Neural crest cell (in vitro differentiated cells): ENCODE measurements around the gene S100A4. TPM values are rescaled to one million over a fixed set of nuclear protein-coding genes. Genes with fewer than 3 reads are reported as not detected.

ENCODE experiments used
- DNase-seq: peaks from one replicate; pipeline ENCODE4 v3.0.0; 2021; ENCODE audit warnings: low read depth, mixed read lengths, low spot score
- H3K27ac Mint-ChIP-seq: one replicate; pipeline ENCODE4 v1.8.0; 2021; ENCODE audit warnings: mild to moderate bottlenecking, mixed read lengths; ENCODE audit not compliant: unreplicated experiment
- H3K27me3 Mint-ChIP-seq: 2 replicates; pipeline ENCODE4 v1.8.0; 2021; ENCODE audit warnings: low read depth, mild to moderate bottlenecking, mixed read lengths
- H3K36me3 Mint-ChIP-seq: 2 replicates; pipeline ENCODE4 v1.8.0; 2021; ENCODE audit warnings: low read depth, mild to moderate bottlenecking, mixed read lengths
- H3K4me1 Mint-ChIP-seq: 2 replicates; pipeline ENCODE4 v1.8.0; 2021; ENCODE audit warnings: mixed read lengths
- H3K4me3 Mint-ChIP-seq: one replicate; pipeline ENCODE4 v1.8.0; 2021; ENCODE audit warnings: mild to moderate bottlenecking, mixed read lengths
- H3K9me3 Mint-ChIP-seq: 2 replicates; pipeline ENCODE4 v1.8.0; 2021; ENCODE audit warnings: mixed read lengths
- total RNA-seq: library from RNA; stranded (reverse); gene quantifications from 2 replicates; pipeline ENCODE4 v1.2.1, GENCODE V29; 2021
- TF ChIP-seq, protein P1 (sequence below): fragments of 200-600 bp; sonication (generic); conservative IDR thresholded peaks from 2 replicates; pipeline ENCODE4 v1.5.0; 2021; ENCODE audit warnings: antibody characterized with exemption, mild to moderate bottlenecking

Gene S100A4
- total RNA-seq, 1 donor from 2014 or later: 11.7 TPM

DNA sequence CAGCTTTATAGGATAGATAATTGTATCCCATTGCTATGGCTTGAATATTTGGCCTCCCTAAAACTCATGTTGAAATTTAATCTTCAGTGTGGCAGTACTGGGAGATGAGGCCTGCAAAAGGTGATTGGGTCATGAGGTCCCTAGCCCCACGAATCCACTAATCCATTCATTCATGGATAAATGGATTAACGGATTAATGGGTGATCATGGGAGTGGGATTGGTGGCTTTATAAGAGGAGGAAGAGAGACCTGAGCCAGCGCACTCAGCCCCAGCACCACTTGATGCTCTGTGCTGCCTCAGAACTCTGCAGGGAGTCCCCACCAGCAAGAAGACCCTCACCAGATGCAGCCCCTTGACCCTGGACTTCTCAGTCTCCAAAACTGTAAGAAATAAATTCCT is 41.8 kb downstream of the S100A4 start:
- H3K4me3 Mint-ChIP-seq: no peak overlapping the region
- H3K27ac Mint-ChIP-seq: no peak overlapping the region
- H3K36me3 Mint-ChIP-seq: no peaks in the 10 kb centered on the region
- TF ChIP-seq, protein P1, sequence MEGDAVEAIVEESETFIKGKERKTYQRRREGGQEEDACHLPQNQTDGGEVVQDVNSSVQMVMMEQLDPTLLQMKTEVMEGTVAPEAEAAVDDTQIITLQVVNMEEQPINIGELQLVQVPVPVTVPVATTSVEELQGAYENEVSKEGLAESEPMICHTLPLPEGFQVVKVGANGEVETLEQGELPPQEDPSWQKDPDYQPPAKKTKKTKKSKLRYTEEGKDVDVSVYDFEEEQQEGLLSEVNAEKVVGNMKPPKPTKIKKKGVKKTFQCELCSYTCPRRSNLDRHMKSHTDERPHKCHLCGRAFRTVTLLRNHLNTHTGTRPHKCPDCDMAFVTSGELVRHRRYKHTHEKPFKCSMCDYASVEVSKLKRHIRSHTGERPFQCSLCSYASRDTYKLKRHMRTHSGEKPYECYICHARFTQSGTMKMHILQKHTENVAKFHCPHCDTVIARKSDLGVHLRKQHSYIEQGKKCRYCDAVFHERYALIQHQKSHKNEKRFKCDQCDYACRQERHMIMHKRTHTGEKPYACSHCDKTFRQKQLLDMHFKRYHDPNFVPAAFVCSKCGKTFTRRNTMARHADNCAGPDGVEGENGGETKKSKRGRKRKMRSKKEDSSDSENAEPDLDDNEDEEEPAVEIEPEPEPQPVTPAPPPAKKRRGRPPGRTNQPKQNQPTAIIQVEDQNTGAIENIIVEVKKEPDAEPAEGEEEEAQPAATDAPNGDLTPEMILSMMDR: no peak
- H3K9me3 Mint-ChIP-seq: no peaks in the 10 kb centered on the region
- no peak for DNase-seq
- no peaks in the 10 kb centered on the region for H3K4me1 Mint-ChIP-seq
- peaks cover 20% of the 10 kb centered on the region for H3K27me3 Mint-ChIP-seq

DNA sequence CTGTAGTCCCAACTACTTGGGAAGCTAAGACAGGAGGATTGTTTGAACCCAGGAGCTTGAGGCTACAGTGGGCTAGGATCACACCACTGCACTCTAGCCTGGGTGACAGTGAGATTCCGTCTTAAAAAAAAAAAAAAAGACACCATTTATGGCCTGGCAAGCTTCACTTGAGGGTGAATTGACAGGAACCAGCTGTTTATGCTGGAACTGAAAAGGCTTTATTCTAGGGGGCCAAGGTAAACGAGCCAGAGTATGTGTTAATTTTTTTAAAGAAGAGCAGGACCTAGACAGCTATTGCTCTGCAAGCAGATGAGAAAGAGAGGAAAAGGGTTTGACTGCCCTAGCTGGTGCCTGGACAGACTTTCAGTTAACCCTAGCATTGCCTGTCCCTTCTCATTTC is 46.9 kb downstream of the S100A4 start:
- Mint-ChIP-seq H3K36me3 (no peaks in the 10 kb centered on the region), H3K27ac (no peak overlapping the region), H3K27me3 (peaks cover 48% of the 10 kb centered on the region), H3K4me1 (peaks cover 10% of the 10 kb centered on the region), H3K4me3 (no peak overlapping the region), H3K9me3 (no peaks in the 10 kb centered on the region)
- TF ChIP-seq, protein P1: no peak
- DNase-seq: no peak

DNA sequence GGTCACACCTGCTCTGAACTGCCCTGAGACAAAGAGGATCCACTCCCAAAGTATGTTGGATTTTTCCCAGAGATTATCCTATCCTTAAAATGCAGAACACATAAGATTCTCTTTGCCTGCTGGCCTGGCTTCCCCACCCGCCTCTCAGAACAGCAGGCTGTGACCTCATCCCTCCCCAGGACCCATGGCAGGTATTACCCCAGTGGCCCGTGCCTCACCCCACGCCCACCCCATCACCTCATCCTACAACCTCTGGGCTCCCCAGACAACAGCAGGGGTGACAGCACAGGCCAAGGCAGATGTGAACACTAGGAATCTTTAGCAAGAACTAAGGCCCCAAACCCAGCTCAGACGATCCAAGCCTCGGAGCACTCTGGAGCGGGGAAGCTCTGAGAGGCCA is 50.1 kb downstream of the S100A4 start:
- Mint-ChIP-seq H3K4me3 (no peak overlapping the region), H3K36me3 (no peaks in the 10 kb centered on the region), H3K4me1 (peaks cover 15% of the 10 kb centered on the region), H3K27ac (peak overlapping the region; percentile 8), H3K9me3 (no peaks in the 10 kb centered on the region), H3K27me3 (peaks cover 45% of the 10 kb centered on the region)
- DNase-seq: no peak
- TF ChIP-seq, protein P1: no peak

DNA sequence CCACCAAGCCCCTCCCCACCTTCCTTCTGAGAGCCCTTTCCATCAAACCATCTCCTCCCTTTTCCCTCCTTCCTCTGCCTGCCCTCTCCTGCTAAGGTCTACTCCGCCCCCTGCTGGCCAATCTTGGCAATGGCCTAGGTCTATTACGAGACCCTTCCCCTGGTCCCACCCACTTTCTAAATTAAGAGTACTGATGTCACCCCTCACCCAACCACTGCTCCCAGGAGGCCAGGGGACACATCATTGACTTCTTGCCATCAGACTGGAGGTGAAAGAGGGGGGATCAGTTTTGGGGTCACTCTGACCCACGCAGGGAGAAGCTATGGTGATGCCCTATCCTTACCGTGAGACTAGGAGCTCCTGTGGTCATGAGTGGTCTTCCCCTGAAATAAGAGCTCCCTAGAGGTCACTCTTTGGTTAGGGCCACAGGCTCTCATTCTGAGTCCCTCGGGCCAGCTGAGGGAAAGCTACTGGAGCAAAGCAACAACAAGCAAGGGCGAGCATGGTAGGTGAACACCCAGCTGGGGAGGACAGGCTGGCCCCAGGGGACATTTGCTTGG is 50.5 kb downstream of the S100A4 start:
- Mint-ChIP-seq H3K4me3 (no peak overlapping the region), H3K27me3 (peaks cover 42% of the 10 kb centered on the region), H3K27ac (no peak overlapping the region), H3K4me1 (peaks cover 15% of the 10 kb centered on the region), H3K36me3 (no peaks in the 10 kb centered on the region), H3K9me3 (no peaks in the 10 kb centered on the region)
- peak; percentile 97 for DNase-seq
- TF ChIP-seq, protein P1: peak; percentile 91

Other genes starting within 250 kb of the S100A4 start
- gene PGLYRP3, start 232.9 kb downstream of the S100A4 start, total RNA-seq: not detected in 2 replicates
- not detected in 2 replicates for gene PGLYRP4, start 197.0 kb downstream of the S100A4 start, total RNA-seq
- not detected in 2 replicates for gene S100A9, start 188.0 kb downstream of the S100A4 start, total RNA-seq
- gene S100A12, start 170.2 kb downstream of the S100A4 start, total RNA-seq: not detected in 2 replicates
- not detected in 2 replicates for gene S100A8, start 154.7 kb downstream of the S100A4 start, total RNA-seq
- not detected in 2 replicates for gene S100A7A, start 129.3 kb downstream of the S100A4 start, total RNA-seq
- not detected in 2 replicates for gene S100A7, start 85.2 kb downstream of the S100A4 start, total RNA-seq
- gene S100A6, start 9.8 kb downstream of the S100A4 start, total RNA-seq: not detected in 2 replicates
- gene S100A5, start 4.9 kb downstream of the S100A4 start, total RNA-seq: not detected in 2 replicates
- gene S100A3, start 3.5 kb upstream of the S100A4 start, total RNA-seq: not detected in 2 replicates
- not detected in 2 replicates for gene S100A2, start 20.0 kb upstream of the S100A4 start, total RNA-seq
- gene S100A16, start 67.3 kb upstream of the S100A4 start, total RNA-seq: 5.3 and 7.1 TPM in 2 replicates
- not detected in 2 replicates for gene S100A14, start 70.5 kb upstream of the S100A4 start, total RNA-seq
- gene S100A13, start 81.7 kb upstream of the S100A4 start, total RNA-seq: 30.2 and 33.7 TPM in 2 replicates
- gene S100A1, start 82.6 kb upstream of the S100A4 start, total RNA-seq: not detected in 2 replicates
- gene CHTOP, start 88.3 kb upstream of the S100A4 start, total RNA-seq: 132 and 136 TPM in 2 replicates
- 52.8 and 55.4 TPM in 2 replicates for gene SNAPIN, start 112.9 kb upstream of the S100A4 start, total RNA-seq
- gene ILF2, start 125.2 kb upstream of the S100A4 start, total RNA-seq: 404 and 407 TPM in 2 replicates
- 0.57 and 0.93 TPM in 2 replicates for gene NPR1, start 132.9 kb upstream of the S100A4 start, total RNA-seq
- 78.4 and 79.2 TPM in 2 replicates for gene INTS3, start 182.2 kb upstream of the S100A4 start, total RNA-seq
- 16.8 and 18.1 TPM in 2 replicates for gene SLC27A3, start 229.6 kb upstream of the S100A4 start, total RNA-seq